Caco-2 (cell line): Measurements from ENCODE around the gene SF3B2. TPM values are rescaled to one million over a fixed set of nuclear protein-coding genes. Genes with fewer than 3 reads are reported as not detected.
"Not testable (repeated sequence)": the region's sequence is repeated elsewhere in the genome, so short reads cannot be mapped to it uniquely, and the experiment has no call there.

Source experiments
- BruUV-seq: library from RNA; stranded (reverse); fragments of 400-500 nt; replicated peaks from 2 replicates; lab custom pipeline; 2021; lab: Mats Ljungman, UMichigan
- CTCF ChIA-PET: fragments of 300-600 bp; sonication (Branson Sonifier 250); formaldehyde crosslinking; loops from one replicate; lab custom pipeline; 2022; ENCODE audit warnings: antibody characterized with exemption; lab: Charles Lee
- POLR2A ChIA-PET: fragments of 300-600 bp; sonication (Branson Sonifier 250); formaldehyde crosslinking; loops from one replicate; lab custom pipeline; 2022; ENCODE audit warnings: antibody characterized with exemption; lab: Charles Lee
- DNase-seq, 2 experiments: peaks; one replicate each; pipeline versions ENCODE4 v3.0.0 to v3.0.0-alpha.2; 2020 to 2022
- H3K27me3 ChIP-seq: replicated peaks from 2 replicates; pipeline ENCODE4 v1.6.0; 2011; ENCODE audit warnings: low read length; ENCODE audit not compliant: control insufficient read depth, insufficient read depth
- H3K36me3 ChIP-seq: 2 replicates; pipeline ENCODE4 v1.5.1; 2011; ENCODE audit warnings: low read length; ENCODE audit not compliant: control insufficient read depth, insufficient read depth
- H3K4me1 ChIP-seq: fragments of 250-450 bp; sonication (Bioruptor Pico); 2 replicates; pipeline ENCODE4 v1.5.1; 2020; ENCODE audit warnings: mild to moderate bottlenecking
- H3K4me3 ChIP-seq: 2 replicates; pipeline ENCODE4 v1.5.1; 2011; ENCODE audit warnings: low read depth, mild to moderate bottlenecking, control low read depth, low read length
- H3K9me3 ChIP-seq: fragments of 250-450 bp; sonication (Bioruptor Pico); 2 replicates; pipeline ENCODE4 v1.5.1; 2020; ENCODE audit warnings: mild to moderate bottlenecking, moderate library complexity
- H3K27ac Mint-ChIP-seq: one replicate; pipeline ENCODE4 v1.8.0; 2022; ENCODE audit warnings: mixed read lengths; ENCODE audit not compliant: unreplicated experiment
- H3K27me3 Mint-ChIP-seq: one replicate; pipeline ENCODE4 v1.8.0; 2022; ENCODE audit warnings: mixed read lengths; ENCODE audit not compliant: insufficient read depth, unreplicated experiment
- H3K36me3 Mint-ChIP-seq: one replicate; pipeline ENCODE4 v1.8.0; 2022; ENCODE audit warnings: mild to moderate bottlenecking, mixed read lengths; ENCODE audit not compliant: insufficient read depth, unreplicated experiment
- H3K4me1 Mint-ChIP-seq: one replicate; pipeline ENCODE4 v1.8.0; 2022; ENCODE audit warnings: low read depth, mixed read lengths; ENCODE audit not compliant: unreplicated experiment
- H3K4me3 Mint-ChIP-seq: one replicate; pipeline ENCODE4 v1.8.0; 2022; ENCODE audit warnings: mild to moderate bottlenecking, moderate library complexity, mixed read lengths; ENCODE audit not compliant: unreplicated experiment
- H3K9me3 Mint-ChIP-seq: one replicate; pipeline ENCODE4 v1.8.0; 2022; ENCODE audit warnings: mixed read lengths; ENCODE audit not compliant: unreplicated experiment
- CTCF ChIP-seq, 2 experiments: fragments of 200-600 bp in 1 of 2; IDR thresholded peaks; 1 replicate in 1 of 2; 2 replicates in 1 of 2; pipeline versions ENCODE4 v1.5.1 to v1.8.0; 2011 to 2022; ENCODE audit warnings: antibody characterized with exemption in 1 of 2, control low read depth in 1 of 2, inconsistent platforms in 1 of 2, low read depth in 1 of 2, low read length in 1 of 2, mild to moderate bottlenecking in 1 of 2, moderate library complexity in 1 of 2; ENCODE audit not compliant: insufficient read depth in 1 of 2, severe bottlenecking in 1 of 2, unreplicated experiment in 1 of 2
- intact Hi-C: fragments of 100-400 bp; cut with micrococcal nuclease; formaldehyde crosslinking; loops from one replicate; pipeline ENCODE4 v1.10.0; 2022; ENCODE audit not compliant: unreplicated experiment
- total RNA-seq: library from RNA; stranded (reverse); gene quantifications from 2 replicates; pipeline ENCODE4 v1.2.3, GENCODE V29; 2022

SF3B2 gene
- total RNA-seq, 1 experiment from 2014 or later = 224 TPM

GRCh38 chr11:66090288-66090687 is 38.1 kb downstream of the SF3B2 start:
- POLR2A ChIA-PET = no interaction called here
- no peak for DNase-seq
- Mint-ChIP-seq H3K27ac (no peak overlapping the region), H3K4me1 (no peaks in the 10 kb centered on the region), H3K36me3 (peaks cover 7% of the 10 kb centered on the region), H3K4me3 (no peak overlapping the region), H3K27me3 (no peaks in the 10 kb centered on the region), H3K9me3 (no peaks in the 10 kb centered on the region)
- H3K9me3 ChIP-seq = no peaks in the 10 kb centered on the region
- H3K27me3 ChIP-seq = no peaks in the 10 kb centered on the region
- H3K4me1 ChIP-seq = no peaks in the 10 kb centered on the region
- no peak for TF ChIP-seq CTCF (IDR thresholded peaks at IDR 0.05; ENCODE audit: insufficient read depth in 1 of 2, low read depth in 1 of 2, low read length in 1 of 2, severe bottlenecking in 1 of 2, unreplicated experiment in 1 of 2)
- BruUV-seq = no TSS peak
- CTCF ChIA-PET = no interaction called here
- no peak overlapping the region for H3K4me3 ChIP-seq
- intact Hi-C loops = no loop called here
- H3K36me3 ChIP-seq = no peaks in the 10 kb centered on the region

GRCh38 chr11:66092125-66092524 is 40.0 kb downstream of the SF3B2 start:
- POLR2A ChIA-PET, H3K27me3 ChIP-seq, H3K27ac Mint-ChIP-seq, CTCF ChIA-PET, H3K9me3 Mint-ChIP-seq, H3K36me3 ChIP-seq, intact Hi-C loops, H3K4me3 ChIP-seq, DNase-seq, H3K27me3 Mint-ChIP-seq, H3K4me1 Mint-ChIP-seq, H3K4me3 Mint-ChIP-seq, BruUV-seq, H3K4me1 ChIP-seq, H3K9me3 ChIP-seq: not testable (repeated sequence)
- peaks cover 12% of the 10 kb centered on the region for H3K36me3 Mint-ChIP-seq

- CTCF ChIA-PET, H3K27me3 Mint-ChIP-seq, POLR2A ChIA-PET, H3K4me3 Mint-ChIP-seq, H3K4me3 ChIP-seq, H3K4me1 Mint-ChIP-seq, H3K27me3 ChIP-seq, BruUV-seq, H3K9me3 ChIP-seq, intact Hi-C loops, H3K9me3 Mint-ChIP-seq, H3K4me1 ChIP-seq, H3K36me3 ChIP-seq, DNase-seq: not testable (repeated sequence)
- Mint-ChIP-seq H3K27ac (peak overlapping the region; percentile 60), H3K36me3 (peaks cover 12% of the 10 kb centered on the region)
Observed at GRCh38 chr11:66099746-66100145, 47.6 kb downstream of the SF3B2 start.

- no peak overlapping the region for H3K4me3 Mint-ChIP-seq
Observed at GRCh38 chr11:66100272-66101065, 48.3 kb downstream of the SF3B2 start.

More at GRCh38 chr11:66100272-66101065, 48.3 kb downstream of the SF3B2 start:
- ChIA-PET POLR2A (no interaction called here), CTCF (no interaction called here)
- no peak for TF ChIP-seq CTCF (IDR thresholded peaks at IDR 0.05; ENCODE audit: insufficient read depth in 1 of 2, low read depth in 1 of 2, low read length in 1 of 2, severe bottlenecking in 1 of 2, unreplicated experiment in 1 of 2)
- intact Hi-C loops = no loop called here
- Histone ChIP-seq H3K4me1 (no peaks in the 10 kb centered on the region), H3K27me3 (no peaks in the 10 kb centered on the region), H3K4me3 (no peak overlapping the region), H3K9me3 (no peaks in the 10 kb centered on the region), H3K36me3 (no peaks in the 10 kb centered on the region)
- H3K27ac Mint-ChIP-seq = peak overlapping the region; percentile 60
- DNase-seq = no peak
- no peaks in the 10 kb centered on the region for H3K4me1 Mint-ChIP-seq
- H3K27me3 Mint-ChIP-seq = no peaks in the 10 kb centered on the region
- BruUV-seq = no TSS peak
- no peaks in the 10 kb centered on the region for H3K9me3 Mint-ChIP-seq
- H3K36me3 Mint-ChIP-seq = peaks cover 12% of the 10 kb centered on the region
